ENCODE data around the gene CTR9.

CTR9 gene

GRCh38 chr11:10762913-10763421, 11.9 kb downstream of the CTR9 start:
- Histone ChIP-seq H3K36me3 (ENCODE audit: control insufficient read depth, insufficient read depth, low read length) (peaks cover 21% of the 10 kb centered on the region), H3K4me3 (ENCODE audit: insufficient read depth, low read depth, low read length) (no peak overlapping the region), H3K27me3 (ENCODE audit: control insufficient read depth, insufficient read depth, low read length, poor library complexity, severe bottlenecking) (no peaks in the 10 kb centered on the region), H3K9me3 (ENCODE audit: control insufficient read depth, low read length) (no peaks in the 10 kb centered on the region), H3K27ac (ENCODE audit: insufficient read depth, low read depth, low read length, poor library complexity, severe bottlenecking) (no peak overlapping the region), H3K4me1 (ENCODE audit: control insufficient read depth, insufficient read depth, low read length) (no peaks in the 10 kb centered on the region)
- WGBS, 2 experiments, result 90 to 93% methylated on average over 3 of the region's 4 CpGs

GRCh38 chr11:10763766-10764165, 12.7 kb downstream of the CTR9 start:
- H3K4me1 ChIP-seq (ENCODE audit: control insufficient read depth, insufficient read depth, low read length), result no peaks in the 10 kb centered on the region
- no peak overlapping the region for H3K4me3 ChIP-seq (ENCODE audit: insufficient read depth, low read depth, low read length)
- no peaks in the 10 kb centered on the region for H3K9me3 ChIP-seq (ENCODE audit: control insufficient read depth, low read length)
- H3K27ac ChIP-seq (ENCODE audit: insufficient read depth, low read depth, low read length, poor library complexity, severe bottlenecking), result no peak overlapping the region
- peaks cover 21% of the 10 kb centered on the region for H3K36me3 ChIP-seq (ENCODE audit: control insufficient read depth, insufficient read depth, low read length)
- 96 to 97% methylated on average over 4 of the region's 4 CpGs for WGBS, 2 experiments
- no peaks in the 10 kb centered on the region for H3K27me3 ChIP-seq (ENCODE audit: control insufficient read depth, insufficient read depth, low read length, poor library complexity, severe bottlenecking)

GRCh38 chr11:10764412-10764811, 13.4 kb downstream of the CTR9 start:
- peaks cover 20% of the 10 kb centered on the region for H3K36me3 ChIP-seq (ENCODE audit: control insufficient read depth, insufficient read depth, low read length)
- no peaks in the 10 kb centered on the region for H3K9me3 ChIP-seq (ENCODE audit: control insufficient read depth, low read length)
- H3K27ac ChIP-seq (ENCODE audit: insufficient read depth, low read depth, low read length, poor library complexity, severe bottlenecking), result no peak overlapping the region

GRCh38 chr11:10770626-10771254, 19.7 kb downstream of the CTR9 start:
- Histone ChIP-seq H3K36me3 (ENCODE audit: control insufficient read depth, insufficient read depth, low read length) (peaks cover 31% of the 10 kb centered on the region), H3K4me3 (ENCODE audit: insufficient read depth, low read depth, low read length) (no peak overlapping the region), H3K27ac (ENCODE audit: insufficient read depth, low read depth, low read length, poor library complexity, severe bottlenecking) (no peak overlapping the region), H3K9me3 (ENCODE audit: control insufficient read depth, low read length) (no peaks in the 10 kb centered on the region), H3K4me1 (ENCODE audit: control insufficient read depth, insufficient read depth, low read length) (no peaks in the 10 kb centered on the region), H3K27me3 (ENCODE audit: control insufficient read depth, insufficient read depth, low read length, poor library complexity, severe bottlenecking) (no peaks in the 10 kb centered on the region)
- WGBS, 2 experiments, result 86 to 94% methylated on average over 1 to 2 of the region's 2 CpGs

More at GRCh38 chr11:10764412-10764811, 13.4 kb downstream of the CTR9 start:
- Histone ChIP-seq H3K27me3 (ENCODE audit: control insufficient read depth, insufficient read depth, low read length, poor library complexity, severe bottlenecking) (no peaks in the 10 kb centered on the region), H3K4me3 (ENCODE audit: insufficient read depth, low read depth, low read length) (no peak overlapping the region), H3K4me1 (ENCODE audit: control insufficient read depth, insufficient read depth, low read length) (no peaks in the 10 kb centered on the region)
- WGBS, 2 experiments, result 96 to 99% methylated on average over 11 to 12 of the region's 12 CpGs

GRCh38 chr11:10771457-10771856, 20.4 kb downstream of the CTR9 start:
- Histone ChIP-seq H3K4me1 (ENCODE audit: control insufficient read depth, insufficient read depth, low read length) (no peaks in the 10 kb centered on the region), H3K36me3 (ENCODE audit: control insufficient read depth, insufficient read depth, low read length) (peaks cover 31% of the 10 kb centered on the region), H3K27me3 (ENCODE audit: control insufficient read depth, insufficient read depth, low read length, poor library complexity, severe bottlenecking) (no peaks in the 10 kb centered on the region), H3K4me3 (ENCODE audit: insufficient read depth, low read depth, low read length) (no peak overlapping the region), H3K27ac (ENCODE audit: insufficient read depth, low read depth, low read length, poor library complexity, severe bottlenecking) (no peak overlapping the region), H3K9me3 (ENCODE audit: control insufficient read depth, low read length) (no peaks in the 10 kb centered on the region)
- 94 to 96% methylated on average over 1 of the region's 1 CpG for WGBS, 2 experiments

GRCh38 chr11:10774811-10775210, 23.8 kb downstream of the CTR9 start:
- H3K27me3 ChIP-seq (ENCODE audit: control insufficient read depth, insufficient read depth, low read length, poor library complexity, severe bottlenecking), result no peaks in the 10 kb centered on the region
- no peaks in the 10 kb centered on the region for H3K4me1 ChIP-seq (ENCODE audit: control insufficient read depth, insufficient read depth, low read length)
- H3K9me3 ChIP-seq (ENCODE audit: control insufficient read depth, low read length), result no peaks in the 10 kb centered on the region
- no peak overlapping the region for H3K4me3 ChIP-seq (ENCODE audit: insufficient read depth, low read depth, low read length)
- H3K27ac ChIP-seq (ENCODE audit: insufficient read depth, low read depth, low read length, poor library complexity, severe bottlenecking), result no peak overlapping the region
- peaks cover 42% of the 10 kb centered on the region for H3K36me3 ChIP-seq (ENCODE audit: control insufficient read depth, insufficient read depth, low read length)
- 75 to 79% methylated on average over 2 of the region's 2 CpGs for WGBS, 2 experiments

GRCh38 chr11:10777393-10777793, 26.3 kb downstream of the CTR9 start:
- Histone ChIP-seq H3K36me3 (ENCODE audit: control insufficient read depth, insufficient read depth, low read length) (peaks cover 38% of the 10 kb centered on the region), H3K4me3 (ENCODE audit: insufficient read depth, low read depth, low read length) (no peak overlapping the region), H3K27me3 (ENCODE audit: control insufficient read depth, insufficient read depth, low read length, poor library complexity, severe bottlenecking) (no peaks in the 10 kb centered on the region), H3K27ac (ENCODE audit: insufficient read depth, low read depth, low read length, poor library complexity, severe bottlenecking) (no peak overlapping the region), H3K4me1 (ENCODE audit: control insufficient read depth, insufficient read depth, low read length) (no peaks in the 10 kb centered on the region), H3K9me3 (ENCODE audit: control insufficient read depth, low read length) (no peaks in the 10 kb centered on the region)
- 96 to 97% methylated on average over 3 of the region's 3 CpGs for WGBS, 2 experiments

GRCh38 chr11:10777806-10778205, 26.8 kb downstream of the CTR9 start:
- H3K36me3 ChIP-seq (ENCODE audit: control insufficient read depth, insufficient read depth, low read length), result peaks cover 34% of the 10 kb centered on the region
- no peaks in the 10 kb centered on the region for H3K9me3 ChIP-seq (ENCODE audit: control insufficient read depth, low read length)
- no peaks in the 10 kb centered on the region for H3K27me3 ChIP-seq (ENCODE audit: control insufficient read depth, insufficient read depth, low read length, poor library complexity, severe bottlenecking)
- WGBS, 2 experiments, result 95 to 96% methylated on average over 6 of the region's 6 CpGs
- H3K4me3 ChIP-seq (ENCODE audit: insufficient read depth, low read depth, low read length), result no peak overlapping the region
- no peak overlapping the region for H3K27ac ChIP-seq (ENCODE audit: insufficient read depth, low read depth, low read length, poor library complexity, severe bottlenecking)
- no peaks in the 10 kb centered on the region for H3K4me1 ChIP-seq (ENCODE audit: control insufficient read depth, insufficient read depth, low read length)

- no peaks in the 10 kb centered on the region for H3K27me3 ChIP-seq (ENCODE audit: control insufficient read depth, insufficient read depth, low read length, poor library complexity, severe bottlenecking)
- 93 to 94% methylated on average over 13 of the region's 13 CpGs for WGBS, 2 experiments
- H3K27ac ChIP-seq (ENCODE audit: insufficient read depth, low read depth, low read length, poor library complexity, severe bottlenecking), result no peak overlapping the region
Measured at GRCh38 chr11:10778217-10778970, 27.3 kb downstream of the CTR9 start.

GRCh38 chr11:10779086-10779485, 28.0 kb downstream of the CTR9 start:
- H3K27ac ChIP-seq (ENCODE audit: insufficient read depth, low read depth, low read length, poor library complexity, severe bottlenecking), result no peak overlapping the region
- peaks cover 23% of the 10 kb centered on the region for H3K36me3 ChIP-seq (ENCODE audit: control insufficient read depth, insufficient read depth, low read length)
- no peaks in the 10 kb centered on the region for H3K27me3 ChIP-seq (ENCODE audit: control insufficient read depth, insufficient read depth, low read length, poor library complexity, severe bottlenecking)
- no peak overlapping the region for H3K4me3 ChIP-seq (ENCODE audit: insufficient read depth, low read depth, low read length)
- 86 to 95% methylated on average over 1 of the region's 1 CpG for WGBS, 2 experiments
- no peaks in the 10 kb centered on the region for H3K9me3 ChIP-seq (ENCODE audit: control insufficient read depth, low read length)
- H3K4me1 ChIP-seq (ENCODE audit: control insufficient read depth, insufficient read depth, low read length), result no peaks in the 10 kb centered on the region

More at GRCh38 chr11:10778217-10778970, 27.3 kb downstream of the CTR9 start:
- no peaks in the 10 kb centered on the region for H3K9me3 ChIP-seq (ENCODE audit: control insufficient read depth, low read length)
- H3K36me3 ChIP-seq (ENCODE audit: control insufficient read depth, insufficient read depth, low read length), result peaks cover 28% of the 10 kb centered on the region
- no peaks in the 10 kb centered on the region for H3K4me1 ChIP-seq (ENCODE audit: control insufficient read depth, insufficient read depth, low read length)
- H3K4me3 ChIP-seq (ENCODE audit: insufficient read depth, low read depth, low read length), result no peak overlapping the region
